Stomach (tissue), 4 donors: ENCODE results near the gene SCGB1A1.

Experiments used
- POLR2A ChIP-seq, 4 donors: fragments of 450-650 bp; IDR thresholded peaks; one replicate each; pipeline ENCODE4 v1.6.1; 2016; ENCODE audit warnings: antibody characterized with exemption in 4 of 4, control low read depth in 2 of 4, mild to moderate bottlenecking in 1 of 4, moderate library complexity in 1 of 4
- TF ChIP-seq, protein P1 (sequence below), 7 experiments: fragments of 450-650 bp in 4 of 7; fragments of 200-600 bp in 3 of 7; sonication (generic) in 3 of 7; IDR thresholded peaks; one replicate each; pipeline ENCODE4 v1.5.1; 2016 to 2019; ENCODE audit warnings: antibody characterized with exemption in 7 of 7, control low read depth in 2 of 7, mild to moderate bottlenecking in 1 of 7

DNA sequence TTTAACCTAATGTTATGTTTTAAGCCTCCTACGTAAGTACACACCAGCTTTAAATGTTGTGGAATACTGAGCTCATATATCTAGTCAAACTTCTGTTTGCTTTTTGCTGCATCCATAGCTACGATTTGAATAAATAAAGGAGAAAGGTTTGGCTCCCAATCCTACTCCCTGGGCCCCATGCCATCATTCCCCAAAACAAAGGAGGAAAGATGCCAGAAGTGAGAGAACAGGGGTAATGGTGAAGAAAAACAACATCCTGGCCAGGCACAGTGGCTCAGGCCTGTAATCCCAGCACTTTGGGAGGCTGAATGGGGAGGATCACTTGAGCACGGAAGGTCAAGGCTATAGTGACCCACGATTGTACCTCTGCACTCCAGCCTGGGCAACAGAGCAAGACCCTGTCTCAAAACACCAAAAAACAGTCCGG lies 26.5 kb downstream of the SCGB1A1 start:
- no peak for TF ChIP-seq POLR2A (IDR thresholded peaks at IDR 0.05)
- TF ChIP-seq, protein P1, sequence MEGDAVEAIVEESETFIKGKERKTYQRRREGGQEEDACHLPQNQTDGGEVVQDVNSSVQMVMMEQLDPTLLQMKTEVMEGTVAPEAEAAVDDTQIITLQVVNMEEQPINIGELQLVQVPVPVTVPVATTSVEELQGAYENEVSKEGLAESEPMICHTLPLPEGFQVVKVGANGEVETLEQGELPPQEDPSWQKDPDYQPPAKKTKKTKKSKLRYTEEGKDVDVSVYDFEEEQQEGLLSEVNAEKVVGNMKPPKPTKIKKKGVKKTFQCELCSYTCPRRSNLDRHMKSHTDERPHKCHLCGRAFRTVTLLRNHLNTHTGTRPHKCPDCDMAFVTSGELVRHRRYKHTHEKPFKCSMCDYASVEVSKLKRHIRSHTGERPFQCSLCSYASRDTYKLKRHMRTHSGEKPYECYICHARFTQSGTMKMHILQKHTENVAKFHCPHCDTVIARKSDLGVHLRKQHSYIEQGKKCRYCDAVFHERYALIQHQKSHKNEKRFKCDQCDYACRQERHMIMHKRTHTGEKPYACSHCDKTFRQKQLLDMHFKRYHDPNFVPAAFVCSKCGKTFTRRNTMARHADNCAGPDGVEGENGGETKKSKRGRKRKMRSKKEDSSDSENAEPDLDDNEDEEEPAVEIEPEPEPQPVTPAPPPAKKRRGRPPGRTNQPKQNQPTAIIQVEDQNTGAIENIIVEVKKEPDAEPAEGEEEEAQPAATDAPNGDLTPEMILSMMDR (IDR thresholded peaks at IDR 0.05), result no peak
